ENCODE data around the gene ACAA1. TPM values are rescaled to one million over a fixed set of nuclear protein-coding genes. Genes with fewer than 3 reads are reported as not detected.
"Not testable (repeated sequence)": the region's sequence is repeated elsewhere in the genome, so short reads cannot be mapped to it uniquely, and the experiment has no call there.

ACAA1 gene
- total RNA-seq, 2 experiments from 2014 or later = 56.4 to 58.9 TPM

GRCh38 chr3:38138349-38139190, 1.6 kb upstream of the ACAA1 start, which contains the start of gene MYD88:
Gene MYD88, plus strand, starts transcription at chr3:38138661. Its CDS starts 40 bp downstream, at chr3:38138701.
- CTCF ChIA-PET = interaction anchor here (0.7 to 0.9 kb wide), 3 partner anchors 26 to 100 kb away, joined by 3 read pairs; partner anchors contain the start of genes DLEC1 and OXSR1
- peaks cover 72% of the 10 kb centered on the region for H3K36me3 Mint-ChIP-seq (ENCODE audit: low read depth)
- peaks cover 31% of the 10 kb centered on the region for H3K36me3 ChIP-seq (ENCODE audit: insufficient read depth, low read length)
- no peaks in the 10 kb centered on the region for H3K27me3 ChIP-seq (ENCODE audit: control insufficient read depth in 1 of 2, insufficient read depth in 2 of 2, low read length in 2 of 2)
- peak within 1 kb of the TSS; percentile 95 for H3K4me3 ChIP-seq (ENCODE audit: low read length)
- intact Hi-C loops (cut with DNase I, micrococcal nuclease) = loop anchor here (1.0 to 10.0 kb wide), 7 partner anchors 26 to 1266 kb away; partner anchors contain the start of genes DLEC1 (in 1 of the 2), EPM2AIP1 (in 1 of the 2), EXOG (in 1 of the 2) and MLH1 (in 1 of the 2)
- DNase-seq = peak; percentile 70 to 89 (median 80)
- peak within 1 kb of the TSS; percentile 80 to 83 for H3K27ac ChIP-seq (ENCODE audit: low read depth in 1 of 2, low read length in 2 of 2)
- H3K27me3 Mint-ChIP-seq = no peaks in the 10 kb centered on the region
- H3K4me1 Mint-ChIP-seq (ENCODE audit: low read depth) = peaks cover 66% of the 10 kb centered on the region
- H3K4me3 Mint-ChIP-seq = peak within 1 kb of the TSS; percentile 99
- no peaks in the 10 kb centered on the region for H3K9me3 Mint-ChIP-seq
- peak; percentile 62 for ATAC-seq (ENCODE audit: poor library complexity)
- POLR2A ChIA-PET = interaction anchor here (0.8 to 4.8 kb wide), 7 partner anchors 14 to 141 kb away, joined by 3 to 208 read pairs (median 4); partner anchors contain the start of genes DLEC1 and OXSR1
- H3K27ac Mint-ChIP-seq = peak within 1 kb of the TSS; percentile 87
- no peaks in the 10 kb centered on the region for H3K9me3 ChIP-seq (ENCODE audit: control insufficient read depth in 1 of 2, insufficient read depth in 1 of 2, low read length in 2 of 2)
- H3K4me1 ChIP-seq (ENCODE audit: insufficient read depth, low read length) = peaks cover 61% of the 10 kb centered on the region
- no peak for TF ChIP-seq CTCF (IDR thresholded peaks at IDR 0.05)

DNA sequence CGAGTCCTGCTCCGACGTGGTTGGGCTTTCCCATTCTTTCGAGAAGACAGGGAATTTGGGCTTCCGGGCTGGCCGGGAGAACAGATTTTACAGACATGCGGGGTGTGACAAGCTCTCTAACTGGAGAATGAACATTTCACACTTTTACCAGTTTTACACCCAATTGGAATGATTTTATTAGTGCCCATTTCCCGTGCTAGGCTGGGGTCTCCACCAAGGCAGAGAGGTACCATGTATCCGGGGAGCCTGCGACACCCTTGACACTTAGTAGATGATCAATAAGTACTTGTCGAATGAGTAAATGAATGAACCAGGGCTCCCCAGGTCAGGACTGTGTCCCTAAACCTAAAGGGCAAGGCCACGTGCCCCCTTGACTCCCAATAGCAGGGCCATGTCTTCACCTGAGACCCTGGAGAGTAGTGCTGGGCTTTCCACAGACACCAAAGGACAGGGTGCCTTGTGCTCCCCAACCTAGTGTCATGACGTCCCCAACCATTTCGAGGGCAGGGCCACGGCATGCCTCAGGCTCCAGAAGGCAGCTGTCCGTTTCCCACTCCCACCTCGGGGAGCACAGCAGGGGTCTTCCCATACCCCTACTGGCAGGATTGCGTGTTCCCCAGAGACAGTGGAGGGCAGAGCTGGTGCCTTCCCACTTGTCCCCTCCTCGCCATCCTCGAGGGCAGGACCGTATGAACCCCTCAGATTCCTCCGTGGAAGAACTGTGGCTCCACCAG, 855 bp upstream of the ACAA1 start:
- peak overlapping the region; percentile 87 for H3K27ac Mint-ChIP-seq
- no peak for ATAC-seq (ENCODE audit: poor library complexity)
- peaks cover 80% of the 10 kb centered on the region for H3K36me3 Mint-ChIP-seq (ENCODE audit: low read depth)
- ChIA-PET CTCF (interaction anchor here (1.5 kb wide), 1 partner anchor 27 kb away, joined by 13 read pairs; the partner anchor contains the start of gene OXSR1), POLR2A (interaction anchor here (0.9 to 4.8 kb wide), 15 partner anchors 10 to 381 kb away, joined by 3 to 208 read pairs (median 5); partner anchors contain the start of genes DLEC1, OXSR1 and PLCD1)
- peak overlapping the region; percentile 99 for H3K4me3 Mint-ChIP-seq
- H3K9me3 ChIP-seq (ENCODE audit: control insufficient read depth in 1 of 2, insufficient read depth in 1 of 2, low read length in 2 of 2) = no peaks in the 10 kb centered on the region
- TF ChIP-seq CTCF (IDR thresholded peaks at IDR 0.05) = no peak
- no peaks in the 10 kb centered on the region for H3K9me3 Mint-ChIP-seq
- no peaks in the 10 kb centered on the region for H3K27me3 ChIP-seq (ENCODE audit: control insufficient read depth in 1 of 2, insufficient read depth in 2 of 2, low read length in 2 of 2)
- H3K4me1 ChIP-seq (ENCODE audit: insufficient read depth, low read length) = peaks cover 69% of the 10 kb centered on the region
- H3K36me3 ChIP-seq (ENCODE audit: insufficient read depth, low read length) = peaks cover 39% of the 10 kb centered on the region
- peak overlapping the region; percentile 80 to 83 for H3K27ac ChIP-seq (ENCODE audit: low read depth in 1 of 2, low read length in 2 of 2)
- no peaks in the 10 kb centered on the region for H3K27me3 Mint-ChIP-seq
- H3K4me3 ChIP-seq (ENCODE audit: low read length) = peak overlapping the region; percentile 95
- H3K4me1 Mint-ChIP-seq (ENCODE audit: low read depth) = peaks cover 71% of the 10 kb centered on the region
- DNase-seq = peak in 4 of 14 experiments; percentile 18 to 56 (median 48)
- intact Hi-C loops (cut with DNase I, micrococcal nuclease) = loop anchor here (1.0 to 10.0 kb wide), 7 partner anchors 28 to 1267 kb away; partner anchors contain the start of genes DLEC1 (in 1 of the 2), EPM2AIP1 (in 1 of the 2), EXOG (in 1 of the 2) and MLH1 (in 1 of the 2)

- TF ChIP-seq CTCF (IDR thresholded peaks at IDR 0.05) = no peak
- Histone ChIP-seq H3K4me3 (ENCODE audit: low read length) (peak overlapping the region; percentile 95), H3K9me3 (ENCODE audit: control insufficient read depth in 1 of 2, insufficient read depth in 1 of 2, low read length in 2 of 2) (no peaks in the 10 kb centered on the region), H3K27me3 (ENCODE audit: control insufficient read depth in 1 of 2, insufficient read depth in 2 of 2, low read length in 2 of 2) (no peaks in the 10 kb centered on the region), H3K36me3 (ENCODE audit: insufficient read depth, low read length) (peaks cover 40% of the 10 kb centered on the region), H3K27ac (ENCODE audit: low read depth in 1 of 2, low read length in 2 of 2) (peak overlapping the region; percentile 58 to 80), H3K4me1 (ENCODE audit: insufficient read depth, low read length) (peaks cover 78% of the 10 kb centered on the region)
- Mint-ChIP-seq H3K9me3 (no peaks in the 10 kb centered on the region), H3K27me3 (no peaks in the 10 kb centered on the region), H3K4me1 (ENCODE audit: low read depth) (peaks cover 82% of the 10 kb centered on the region), H3K27ac (peak overlapping the region; percentile 92), H3K4me3 (peak overlapping the region; percentile 97), H3K36me3 (ENCODE audit: low read depth) (peaks cover 81% of the 10 kb centered on the region)
- intact Hi-C loops (cut with DNase I, micrococcal nuclease) = loop anchor here (1.0 to 10.0 kb wide), 7 partner anchors 32 to 1268 kb away; partner anchors contain the start of genes DLEC1 (in 1 of the 2), EPM2AIP1 (in 1 of the 2), EXOG (in 1 of the 2) and MLH1 (in 1 of the 2)
- ChIA-PET CTCF (interaction anchor here (1.5 kb wide), 1 partner anchor 29 kb away, joined by 13 read pairs; the partner anchor contains the start of gene OXSR1), POLR2A (interaction anchor here (0.7 to 4.8 kb wide), 12 partner anchors 11 to 1270 kb away, joined by 3 to 208 read pairs (median 6); partner anchors contain the start of genes DLEC1, OXSR1, PLCD1 and RPSA)
- DNase-seq (peak in 3 of 14 experiments; percentile 21 to 53 (median 40)), ATAC-seq (ENCODE audit: poor library complexity) (no peak)
These were observed 542 bp downstream of the ACAA1 start for GRCh38 chr3:38136393-38136776.

GRCh38 chr3:38135621-38136277, 1.2 kb downstream of the ACAA1 start:
- peaks cover 81% of the 10 kb centered on the region for H3K36me3 Mint-ChIP-seq (ENCODE audit: low read depth)
- intact Hi-C loops (cut with DNase I, micrococcal nuclease) = loop anchor here (1.0 to 10.0 kb wide), 7 partner anchors 33 to 1269 kb away; partner anchors contain the start of genes DLEC1 (in 1 of the 2), EPM2AIP1 (in 1 of the 2), EXOG (in 1 of the 2) and MLH1 (in 1 of the 2)
- not testable (repeated sequence) for H3K27me3 ChIP-seq (ENCODE audit: control insufficient read depth in 1 of 2, insufficient read depth in 2 of 2, low read length in 2 of 2); H3K9me3 Mint-ChIP-seq; H3K27me3 Mint-ChIP-seq; H3K9me3 ChIP-seq (ENCODE audit: control insufficient read depth in 1 of 2, insufficient read depth in 1 of 2, low read length in 2 of 2); ATAC-seq (ENCODE audit: poor library complexity)
- H3K4me3 Mint-ChIP-seq = peak overlapping the region; percentile 97
- CTCF ChIA-PET = interaction anchor here (1.5 kb wide), 1 partner anchor 29 kb away, joined by 13 read pairs; the partner anchor contains the start of gene OXSR1
- peaks cover 79% of the 10 kb centered on the region for H3K4me1 Mint-ChIP-seq (ENCODE audit: low read depth)
- Histone ChIP-seq H3K4me3 (ENCODE audit: low read length) (peak overlapping the region; percentile 95), H3K36me3 (ENCODE audit: insufficient read depth, low read length) (peaks cover 40% of the 10 kb centered on the region), H3K27ac (ENCODE audit: low read depth in 1 of 2, low read length in 2 of 2) (peak overlapping the region; percentile 58 to 80), H3K4me1 (ENCODE audit: insufficient read depth, low read length) (peaks cover 76% of the 10 kb centered on the region)
- peak in 6 of 14 experiments; percentile 20 to 71 (median 52) for DNase-seq
- H3K27ac Mint-ChIP-seq = peak overlapping the region; percentile 92
- POLR2A ChIA-PET = interaction anchor here (0.8 to 4.8 kb wide), 5 partner anchors 12 to 162 kb away, joined by 3 to 208 read pairs (median 7); partner anchors contain the start of gene OXSR1
